Activated T-cell treated with anti-CD3 and anti-CD28 coated beads, Interleukin-2, amount 50 U/mL, for 48 hours (primary cell): ENCODE results near the gene ZC3H4.

Source experiments
- DNase-seq, 2 experiments: peaks; one replicate each; pipeline ENCODE4 v3.0.0-alpha.2; 2020

ZC3H4 gene

GRCh38 chr19:47132194-47132852 lies 18.7 kb upstream of the ZC3H4 start:
- no peak for DNase-seq

DNA sequence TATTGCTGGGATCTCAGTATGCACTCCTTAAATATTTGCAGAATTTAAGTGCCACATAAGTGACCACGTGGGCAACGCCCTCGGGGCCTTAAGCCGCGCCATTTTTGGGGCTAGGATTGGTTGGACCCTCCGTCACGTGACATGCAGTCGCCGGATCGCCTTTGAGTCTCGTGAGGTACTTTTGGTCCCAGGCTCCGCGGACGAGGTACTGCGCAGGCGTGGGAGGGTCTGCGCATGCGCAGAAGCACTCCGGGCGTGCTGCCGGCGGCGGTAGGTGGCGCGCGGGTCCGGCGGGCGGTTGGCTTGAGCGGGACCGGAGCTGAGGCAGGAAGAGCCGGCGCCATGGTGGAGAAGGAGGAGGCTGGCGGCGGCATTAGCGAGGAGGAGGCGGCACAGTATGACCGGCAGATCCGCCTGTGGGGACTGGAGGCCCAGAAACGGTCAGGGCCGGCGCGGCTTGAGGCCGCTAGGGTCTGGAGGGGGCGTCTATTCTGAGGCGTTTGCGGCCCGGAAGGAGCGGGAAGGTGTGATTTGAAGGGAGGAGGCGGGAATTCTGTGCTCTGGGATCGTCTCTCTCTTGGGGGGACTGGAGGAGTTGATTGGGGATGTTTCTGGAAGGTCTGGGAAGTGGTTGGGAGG lies 17.1 kb upstream of the ZC3H4 start, which contains the start of gene SAE1:
TSS of gene SAE1 (plus strand) at position 247 of the 639 bp plus-strand sequence. CDS start at position 343, 96 bp downstream.
- DNase-seq: peak; percentile 96

DNA sequence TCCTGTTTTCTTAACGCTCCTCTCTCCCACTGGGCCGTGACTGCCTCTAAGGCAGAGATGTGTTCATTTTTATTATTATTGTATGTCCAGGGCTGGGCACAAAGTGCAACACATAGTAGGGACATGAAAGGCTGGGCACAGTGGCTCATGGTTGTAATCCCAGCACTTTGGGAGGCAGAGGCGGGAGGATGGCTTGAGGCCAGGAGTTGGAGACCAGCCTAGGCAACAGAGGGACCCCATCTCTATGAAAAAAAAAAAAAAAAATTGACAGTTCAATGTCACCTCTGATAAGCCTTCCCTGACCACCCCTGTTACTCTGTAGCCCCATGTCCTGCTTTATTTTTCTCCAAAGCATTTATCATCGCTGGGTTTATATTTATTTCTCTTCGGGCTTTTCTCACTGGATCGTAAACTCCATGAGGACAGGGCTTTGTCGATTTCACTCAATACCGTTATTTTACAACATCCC lies 16.6 kb upstream of the ZC3H4 start:
- DNase-seq: no peak

DNA sequence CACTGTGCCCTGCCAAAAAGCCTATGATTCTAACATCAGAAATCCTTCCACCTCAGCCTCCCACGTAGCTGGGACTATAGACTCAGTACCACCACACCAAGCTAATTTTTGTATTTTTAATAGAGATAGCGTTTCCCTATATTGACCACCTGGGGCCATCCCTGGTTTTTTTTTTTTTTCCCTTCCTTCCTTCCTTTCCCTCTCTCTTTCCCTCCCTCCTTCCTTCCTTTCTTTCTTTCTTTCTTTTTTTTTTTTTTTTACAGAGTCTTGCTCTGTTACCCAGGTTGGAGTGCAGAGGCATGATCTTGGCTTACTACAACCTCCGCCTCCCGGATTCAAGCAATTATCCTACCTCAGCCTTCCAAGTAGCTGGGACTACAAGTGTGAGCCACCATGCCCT lies 16.0 kb upstream of the ZC3H4 start:
- no peak for DNase-seq

DNA sequence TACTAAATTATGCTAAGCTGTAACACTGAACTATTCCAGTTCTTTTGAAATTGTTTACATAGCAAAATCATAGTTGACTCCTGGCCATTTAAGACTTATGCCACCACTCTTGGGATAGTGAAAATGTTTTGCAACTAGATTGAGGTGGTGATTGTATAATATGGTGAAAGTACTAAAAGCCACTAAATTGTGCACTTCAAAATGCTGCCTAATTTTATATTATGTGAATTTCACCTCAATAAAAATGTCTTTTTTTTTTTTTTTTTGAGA lies 12.0 kb upstream of the ZC3H4 start:
- no peak for DNase-seq

GRCh38 chr19:47124937-47125668 lies 11.5 kb upstream of the ZC3H4 start:
- DNase-seq: peak in 1 of 2 experiments; percentile 42

DNA sequence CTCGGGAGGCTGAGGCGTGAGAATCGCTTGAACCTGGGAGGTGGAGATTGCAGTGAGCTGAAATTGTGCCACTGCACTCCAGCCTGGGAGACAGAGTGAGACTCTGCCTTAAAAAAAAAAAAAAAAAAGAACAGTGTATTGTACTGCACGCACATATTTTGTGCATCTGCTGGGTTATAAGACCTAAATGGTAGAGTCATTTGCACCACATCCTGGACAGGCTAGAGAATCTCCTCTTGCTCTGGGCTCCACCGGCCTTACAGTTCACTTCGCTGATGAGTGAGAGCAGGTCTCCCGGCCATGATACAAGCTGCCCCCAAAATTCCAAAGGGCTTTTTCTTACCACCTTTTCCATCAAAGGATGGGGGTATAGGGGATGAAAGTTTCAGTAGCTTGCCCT lies 9.8 kb upstream of the ZC3H4 start:
- no peak for DNase-seq

GRCh38 chr19:47122359-47123335 lies 9.1 kb upstream of the ZC3H4 start:
- DNase-seq: no peak

GRCh38 chr19:47120470-47121067 lies 7.0 kb upstream of the ZC3H4 start:
- no peak for DNase-seq

GRCh38 chr19:47113850-47114651 lies 475 bp upstream of the ZC3H4 start:
- no peak for DNase-seq

DNA sequence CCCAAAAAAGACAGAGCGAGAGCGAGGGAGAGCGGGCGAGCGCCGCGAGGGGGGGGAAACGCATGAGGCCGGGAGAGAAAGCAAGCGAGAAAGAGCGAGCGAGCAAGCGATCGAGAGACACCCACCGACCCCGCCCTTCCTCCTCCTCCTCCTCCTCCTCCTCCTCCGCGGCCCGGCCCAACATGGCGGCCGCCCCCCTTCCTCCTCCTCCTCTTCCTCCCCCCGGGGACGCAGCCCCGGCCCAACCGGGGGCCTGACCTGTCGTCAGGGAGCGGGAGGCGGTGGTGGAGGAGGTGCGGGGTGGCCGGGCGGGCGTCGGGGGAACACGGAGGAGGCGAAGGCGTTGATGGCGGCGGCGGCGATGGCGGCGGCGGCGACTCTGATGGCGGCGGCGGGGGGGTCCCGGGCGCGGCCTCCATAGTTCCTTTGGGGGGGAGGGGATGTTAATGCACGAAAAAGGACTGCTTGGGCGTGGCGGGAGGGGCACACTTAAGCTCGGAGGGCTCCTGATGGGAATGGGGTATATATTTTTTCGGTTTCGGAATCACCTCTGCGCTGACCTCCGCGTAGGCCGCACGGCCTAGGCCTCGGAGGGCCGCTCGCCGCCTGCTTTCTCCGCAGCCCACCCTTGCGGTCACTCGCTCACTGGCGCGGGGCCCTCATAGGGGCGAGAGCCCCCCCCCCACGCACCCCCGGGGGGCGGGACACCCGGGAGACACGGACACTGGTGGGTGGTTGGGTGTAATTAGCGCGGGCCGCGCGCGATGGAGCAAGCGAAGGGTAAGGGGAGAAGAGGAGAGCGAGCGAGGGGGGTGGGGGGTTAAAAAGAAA lies 1.2 kb downstream of the ZC3H4 start:
- peak; percentile 87 to 90 for DNase-seq

- no peak for DNase-seq
Observed at GRCh38 chr19:47111682-47112165, 1.9 kb downstream of the ZC3H4 start.

DNA sequence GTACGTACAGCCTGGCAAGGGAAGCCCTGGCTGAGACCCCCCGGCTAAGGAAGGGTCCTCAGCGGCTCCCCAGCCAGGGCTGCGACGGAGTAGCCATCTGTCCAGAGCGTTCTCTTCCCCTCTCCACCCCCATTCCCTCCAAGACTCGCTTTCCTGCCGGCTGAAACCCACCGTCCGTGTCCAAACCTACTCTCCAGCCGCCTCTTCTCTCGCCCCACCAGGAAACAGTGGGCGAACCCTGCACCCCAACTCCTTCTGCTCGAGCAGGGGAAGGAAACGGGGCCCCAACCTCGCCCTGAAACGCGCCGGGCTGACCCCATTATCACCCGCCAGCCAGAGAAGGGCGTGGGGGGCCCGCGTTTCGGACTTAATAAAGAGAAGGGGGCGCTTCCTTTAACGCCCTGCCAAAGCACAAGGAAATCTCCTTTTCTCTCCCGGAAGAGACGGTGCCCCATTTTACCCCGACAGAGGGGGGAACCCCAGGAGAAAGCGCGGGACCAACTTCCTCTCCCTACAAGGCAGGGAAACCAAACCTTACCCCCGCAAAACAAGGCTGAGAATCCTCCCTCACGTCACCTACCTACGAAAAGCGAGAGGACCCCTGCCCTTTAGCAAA lies 2.5 kb downstream of the ZC3H4 start:
- peak; percentile 70 to 73 for DNase-seq

DNA sequence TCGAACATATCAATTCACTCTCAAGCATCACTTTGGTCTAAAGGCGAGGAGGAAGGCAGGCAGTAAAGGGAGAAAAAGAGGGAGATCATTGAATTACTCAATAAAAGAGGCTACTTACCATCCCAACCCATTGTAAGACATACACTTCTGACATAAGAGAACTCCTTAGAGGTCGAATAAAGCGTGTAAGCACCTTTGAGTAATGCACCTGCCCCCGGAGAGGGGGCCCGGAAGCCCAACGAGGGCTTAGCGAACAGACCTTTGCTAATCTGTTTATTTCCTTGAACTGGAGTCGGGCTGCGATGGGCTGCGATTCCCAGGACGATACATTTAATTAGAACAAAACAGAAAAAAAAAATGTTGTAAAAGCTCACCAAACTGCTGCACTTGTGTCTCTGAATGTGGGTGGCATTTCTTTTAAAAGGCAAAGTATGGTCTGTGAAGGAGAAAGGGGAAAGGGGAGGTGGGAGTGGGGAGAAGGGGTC lies 3.0 kb downstream of the ZC3H4 start:
- DNase-seq: peak; percentile 65

DNA sequence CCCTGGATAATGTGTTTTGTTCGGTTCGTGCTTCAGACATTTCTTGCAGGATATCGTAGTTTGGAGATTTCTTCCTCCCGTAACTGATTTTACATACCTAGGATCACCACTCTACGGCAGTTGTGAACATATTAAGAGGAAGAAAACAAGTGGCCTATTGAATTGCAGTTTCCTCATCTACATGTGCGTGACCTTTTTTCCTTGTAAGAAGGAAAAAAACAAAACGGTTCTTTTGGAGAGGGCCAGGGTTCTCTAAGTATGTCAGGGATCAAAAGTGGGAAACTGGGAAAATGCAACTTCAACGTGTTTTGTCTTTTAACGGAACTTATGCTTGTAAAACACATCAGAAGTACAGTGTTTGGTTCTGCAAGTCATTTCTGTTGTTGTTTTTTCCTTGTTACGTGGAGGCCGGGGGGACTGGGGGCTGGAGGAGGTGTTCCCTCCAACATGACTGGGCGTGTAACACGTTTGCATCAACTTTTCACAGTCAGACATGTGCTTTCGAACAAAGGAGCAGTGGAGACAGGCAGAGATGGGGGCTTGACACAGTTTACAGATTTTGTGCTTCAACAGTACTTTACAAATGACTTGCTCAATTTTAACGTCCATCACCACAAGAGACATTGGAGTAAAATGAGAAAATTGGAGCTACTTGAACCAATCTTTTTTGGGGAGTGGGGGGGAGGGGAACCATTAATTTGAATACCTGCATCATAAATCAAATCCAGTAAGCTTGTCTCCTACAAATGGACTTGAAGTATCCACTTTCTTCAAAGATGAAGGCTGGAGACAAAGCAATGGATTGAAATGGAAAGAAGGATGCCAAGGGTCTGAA lies 3.8 kb downstream of the ZC3H4 start:
- DNase-seq: peak; percentile 73 to 78

GRCh38 chr19:47109177-47109540 lies 4.4 kb downstream of the ZC3H4 start:
- no peak for DNase-seq

DNA sequence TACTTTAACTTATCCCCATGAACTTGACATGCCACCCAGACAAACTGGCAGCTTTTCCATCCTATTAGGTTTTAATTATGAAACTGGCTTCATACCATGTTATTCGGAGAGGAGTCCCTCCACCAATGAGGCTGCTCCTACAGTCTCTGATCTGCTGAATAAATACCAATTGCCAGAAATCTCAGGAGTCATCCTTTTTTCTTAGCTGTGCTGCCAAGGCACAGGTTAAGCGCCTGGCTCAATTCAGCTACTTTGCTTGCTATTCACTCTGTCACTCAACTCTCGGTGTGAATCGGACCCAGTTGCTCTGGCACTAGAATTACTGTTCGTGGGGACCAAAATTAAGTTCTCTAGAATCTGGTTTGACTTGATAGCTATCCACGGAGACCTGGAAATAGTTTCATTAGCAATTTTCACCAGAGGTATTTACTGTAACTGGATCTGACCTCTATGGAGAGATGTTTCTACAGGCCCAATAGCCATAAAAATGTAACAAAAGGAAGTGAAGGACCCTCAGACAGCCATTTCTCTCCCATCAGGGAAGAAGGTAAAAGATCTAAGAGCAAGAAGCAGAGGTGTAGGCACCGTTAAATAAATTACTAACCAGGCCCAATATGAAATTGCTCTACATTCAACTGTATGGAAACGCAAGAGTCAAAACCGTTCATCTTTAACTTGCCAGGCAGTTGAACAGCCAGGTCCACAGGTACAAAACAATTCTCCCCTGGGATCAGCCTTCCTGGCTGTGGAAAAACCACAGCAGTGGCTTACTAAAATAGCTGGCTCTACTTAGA lies 5.4 kb downstream of the ZC3H4 start:
- peak in 1 of 2 experiments; percentile 40 for DNase-seq
